CD14-positive monocyte (primary cell): ENCODE results near the gene COX10. TPM values are rescaled to one million over a fixed set of nuclear protein-coding genes. Genes with fewer than 3 reads are reported as not detected.
"Not testable (repeated sequence)": the region's sequence is repeated elsewhere in the genome, so short reads cannot be mapped to it uniquely, and the experiment has no call there.

ENCODE experiments used
- DNase-seq, 3 donors: peaks; one replicate each; pipeline ENCODE4 v3.0.0-alpha.2; 2011 to 2022
- H2AFZ ChIP-seq: 2 replicates; pipeline ENCODE4 v1.6.0; 2012; ENCODE audit warnings: mild to moderate bottlenecking, low read depth, low read length, inconsistent platforms; ENCODE audit not compliant: insufficient read depth, poor library complexity, severe bottlenecking
- H3K27ac ChIP-seq, 2 donors: 1 replicate in 1 of 2; 2 replicates in 1 of 2; pipeline ENCODE4 v1.5.1; 2012 to 2013; ENCODE audit warnings: low read length in 2 of 2, control low read depth in 1 of 2, inconsistent platforms in 1 of 2, low read depth in 1 of 2, mild to moderate bottlenecking in 1 of 2
- H3K27me3 ChIP-seq, 2 donors: one replicate each; pipeline versions ENCODE4 v1.6.0 to v1.6.1; 2011 to 2013; ENCODE audit warnings: low read length in 2 of 2; ENCODE audit not compliant: control insufficient read depth in 2 of 2, insufficient read depth in 2 of 2
- H3K36me3 ChIP-seq, 2 donors: replicated peaks in 1 of 2; 1 replicate in 1 of 2; 2 replicates in 1 of 2; pipeline versions ENCODE4 v1.5.1 to v1.6.1; 2012 to 2013; ENCODE audit warnings: low read length in 2 of 2, control low read depth in 1 of 2, inconsistent platforms in 1 of 2, mild to moderate bottlenecking in 1 of 2; ENCODE audit not compliant: insufficient read depth in 2 of 2, control insufficient read depth in 1 of 2
- H3K4me1 ChIP-seq, 2 donors: 1 replicate in 1 of 2; 2 replicates in 1 of 2; pipeline versions ENCODE4 v1.5.1 to v1.6.1; 2012 to 2013; ENCODE audit warnings: low read length in 2 of 2, control low read depth in 1 of 2, inconsistent platforms in 1 of 2, mild to moderate bottlenecking in 1 of 2, moderate library complexity in 1 of 2; ENCODE audit not compliant: insufficient read depth in 2 of 2, control insufficient read depth in 1 of 2
- H3K4me2 ChIP-seq: replicated peaks from 2 replicates; pipeline ENCODE3; 2012; ENCODE audit warnings: low read length, moderate library complexity, mild to moderate bottlenecking; ENCODE audit not compliant: poor library complexity, severe bottlenecking; ENCODE audit errors: extremely low read depth
- H3K4me3 ChIP-seq, 3 experiments: fragments of 200-600 bp in 1 of 3; sonication (generic) in 1 of 3; replicated peaks in 1 of 3; 1 replicate in 2 of 3; 2 replicates in 1 of 3; pipeline ENCODE4 v1.5.1; 2011 to 2013; ENCODE audit warnings: low read length in 3 of 3, mild to moderate bottlenecking in 3 of 3, control low read depth in 2 of 3, low read depth in 2 of 3, inconsistent platforms in 1 of 3, moderate library complexity in 1 of 3
- H3K79me2 ChIP-seq: 2 replicates; pipeline ENCODE4 v1.6.0; 2012; ENCODE audit warnings: mild to moderate bottlenecking, control low read depth, inconsistent platforms, low read length, moderate library complexity; ENCODE audit not compliant: insufficient read depth
- H3K9ac ChIP-seq: 2 replicates; pipeline ENCODE4 v1.6.0; 2017; ENCODE audit warnings: low read length, mild to moderate bottlenecking; ENCODE audit not compliant: insufficient read depth, poor library complexity, severe bottlenecking
- H3K9me3 ChIP-seq, 2 donors: replicated peaks in 1 of 2; 1 replicate in 1 of 2; 2 replicates in 1 of 2; pipeline versions ENCODE4 v1.5.1 to v1.6.1; 2012 to 2013; ENCODE audit warnings: low read length in 2 of 2, control low read depth in 1 of 2; ENCODE audit not compliant: control insufficient read depth in 1 of 2, insufficient read depth in 1 of 2
- H4K20me1 ChIP-seq: 2 replicates; pipeline ENCODE4 v1.6.0; 2012; ENCODE audit warnings: mild to moderate bottlenecking, low read length, control low read depth, moderate library complexity; ENCODE audit not compliant: insufficient read depth
- H3K27ac Mint-ChIP-seq, 7 donors: one replicate each; pipeline ENCODE4 v1.8.0; 2020; ENCODE audit warnings: mild to moderate bottlenecking in 7 of 7, mixed read lengths in 7 of 7, moderate library complexity in 6 of 7, inconsistent platforms in 2 of 7
- H3K27me3 Mint-ChIP-seq, 3 donors: one replicate each; pipeline ENCODE4 v1.8.0; 2021 to 2022; ENCODE audit warnings: low read depth in 3 of 3, mild to moderate bottlenecking in 3 of 3, mixed read lengths in 3 of 3, moderate library complexity in 3 of 3, inconsistent platforms in 1 of 3
- H3K36me3 Mint-ChIP-seq, 2 donors: one replicate each; pipeline ENCODE4 v1.8.0; 2020; ENCODE audit warnings: mixed read lengths in 2 of 2, inconsistent platforms in 1 of 2, mild to moderate bottlenecking in 1 of 2
- H3K4me1 Mint-ChIP-seq: one replicate; pipeline ENCODE4 v1.8.0; 2020; ENCODE audit warnings: mild to moderate bottlenecking, mixed read lengths
- H3K4me3 Mint-ChIP-seq, 2 donors: one replicate each; pipeline ENCODE4 v1.8.0; 2020; ENCODE audit warnings: mild to moderate bottlenecking in 2 of 2, mixed read lengths in 2 of 2, moderate library complexity in 1 of 2
- H3K9me3 Mint-ChIP-seq, 7 donors: one replicate each; pipeline ENCODE4 v1.8.0; 2020 to 2022; ENCODE audit warnings: mixed read lengths in 7 of 7, mild to moderate bottlenecking in 6 of 7, moderate library complexity in 6 of 7, inconsistent platforms in 2 of 7
- WGBS: methylation state at CpG from one replicate; pipeline ENCODE4 v1.1.5; 2013; ENCODE audit warnings: missing lambda C conversion rate; ENCODE audit not compliant: insufficient coverage; 5-methylcytosine and 5-hydroxymethylcytosine counted together
- intact Hi-C, 2 donors: fragments of 100-400 bp; cut with micrococcal nuclease; formaldehyde crosslinking; loops; one replicate each; pipeline versions ENCODE4 v1.15.0 to v1.15.1; 2023
- polyA plus RNA-seq, 3 donors: library from polyadenylated mRNA; depleted of rRNA in 1 of 3; unstranded in 2 of 3; stranded (reverse) in 1 of 3; fragments of 300-500 nt in 2 of 3; fragments of >200 nt in 1 of 3; fragmentation: Illumina TruSeq in 2 of 3; gene quantifications; 1 replicate in 2 of 3; 2 replicates in 1 of 3; pipeline ENCODE4 v1.2.3, GENCODE V29; 2012 to 2021

The COX10 gene
- polyA plus RNA-seq, 3 donors: 8.2 to 15.2 (median 11.3) TPM

- H3K36me3 ChIP-seq, H3K36me3 Mint-ChIP-seq, H3K9me3 ChIP-seq, intact Hi-C loops, H3K9ac ChIP-seq, H3K27ac ChIP-seq, H3K4me2 ChIP-seq, H3K4me1 Mint-ChIP-seq, H3K4me1 ChIP-seq, H3K4me3 Mint-ChIP-seq, H3K9me3 Mint-ChIP-seq, H4K20me1 ChIP-seq, DNase-seq, H2AFZ ChIP-seq, H3K27me3 Mint-ChIP-seq, H3K79me2 ChIP-seq, H3K27ac Mint-ChIP-seq, H3K27me3 ChIP-seq, H3K4me3 ChIP-seq: not testable (repeated sequence)
- whole genome bisulfite sequencing: no CpG with 5 or more reads among the region's 6 CpGs
These were observed 112.8 kb downstream of the COX10 start for GRCh38 chr17:14182084-14182483.

GRCh38 chr17:14184536-14184935 lies 115.2 kb downstream of the COX10 start:
- intact Hi-C loops, H3K4me1 Mint-ChIP-seq, H3K9me3 ChIP-seq, H3K27ac ChIP-seq, H3K27me3 Mint-ChIP-seq, H3K9me3 Mint-ChIP-seq, H2AFZ ChIP-seq, H3K79me2 ChIP-seq, H4K20me1 ChIP-seq, H3K36me3 Mint-ChIP-seq, H3K27ac Mint-ChIP-seq, H3K27me3 ChIP-seq, H3K4me2 ChIP-seq, H3K9ac ChIP-seq, DNase-seq, H3K4me3 ChIP-seq, H3K4me1 ChIP-seq, H3K4me3 Mint-ChIP-seq, H3K36me3 ChIP-seq: not testable (repeated sequence)
- no CpG with 5 or more reads among the region's 5 CpGs for WGBS

- H3K27ac ChIP-seq, H3K9ac ChIP-seq, H3K27ac Mint-ChIP-seq, H3K36me3 ChIP-seq, H3K9me3 Mint-ChIP-seq, H2AFZ ChIP-seq, H3K4me1 Mint-ChIP-seq, H3K27me3 Mint-ChIP-seq, H3K4me3 ChIP-seq, H3K27me3 ChIP-seq, H3K4me3 Mint-ChIP-seq, H3K36me3 Mint-ChIP-seq, DNase-seq, H4K20me1 ChIP-seq, H3K4me2 ChIP-seq, H3K4me1 ChIP-seq, intact Hi-C loops, H3K79me2 ChIP-seq, H3K9me3 ChIP-seq: not testable (repeated sequence)
- WGBS: no CpG with 5 or more reads among the region's 4 CpGs
These were observed 117.1 kb downstream of the COX10 start for GRCh38 chr17:14186443-14186842.

DNA sequence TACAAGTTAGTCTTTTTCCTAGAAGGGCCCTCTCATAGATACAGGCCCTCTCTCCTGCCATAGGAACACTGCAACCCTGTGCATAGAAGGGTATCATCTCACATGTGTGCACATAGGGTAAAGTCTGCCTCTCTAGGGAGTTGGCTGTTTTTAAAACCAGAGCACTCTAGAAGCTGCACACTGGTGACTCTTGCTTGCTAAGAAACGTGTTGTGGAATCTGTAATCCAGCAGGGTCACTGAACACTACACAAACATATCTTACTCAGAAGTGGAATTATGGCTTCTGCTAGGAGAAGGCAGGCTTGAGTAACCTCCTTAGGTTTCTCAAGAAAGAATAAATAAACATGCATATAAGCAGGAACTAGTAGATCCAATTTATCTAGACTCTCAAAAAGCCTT lies 121.5 kb downstream of the COX10 start:
- H3K27ac Mint-ChIP-seq, H3K36me3 ChIP-seq, H3K27ac ChIP-seq, DNase-seq, intact Hi-C loops, H3K9me3 ChIP-seq, H2AFZ ChIP-seq, H3K4me3 Mint-ChIP-seq, H3K9ac ChIP-seq, H3K27me3 Mint-ChIP-seq, H3K79me2 ChIP-seq, H3K4me2 ChIP-seq, H4K20me1 ChIP-seq, H3K27me3 ChIP-seq, H3K4me3 ChIP-seq, H3K9me3 Mint-ChIP-seq, H3K4me1 ChIP-seq: not testable (repeated sequence)
- Mint-ChIP-seq H3K4me1 (peaks cover 13% of the 10 kb centered on the region), H3K36me3 (peaks cover 15 to 17% of the 10 kb centered on the region in 2 donors)
- WGBS: no CpG with 5 or more reads among the region's 1 CpG
